Sigmoid colon (tissue), 4 donors: ENCODE data around the gene CDK14.

Experiments used
- EP300 ChIP-seq, 4 donors: sonication (generic); formaldehyde crosslinking; IDR thresholded peaks; one replicate each; pipeline ENCODE4 v1.6.1; 2017; ENCODE audit warnings: antibody characterized with exemption in 4 of 4
- POLR2A ChIP-seq, 2 donors: fragments of 450-650 bp; IDR thresholded peaks; one replicate each; pipeline ENCODE4 v1.6.1; 2016; ENCODE audit warnings: antibody characterized with exemption in 2 of 2, mild to moderate bottlenecking in 2 of 2, moderate library complexity in 2 of 2
- POLR2AphosphoS5 ChIP-seq, 4 donors: sonication (generic); formaldehyde crosslinking; IDR thresholded peaks; one replicate each; pipeline ENCODE4 v1.6.1; 2017; ENCODE audit warnings: antibody characterized with exemption in 4 of 4
- TF ChIP-seq, protein P1 (sequence below), 4 experiments: fragments of 450-650 bp in 3 of 4; fragments of 200-600 bp in 1 of 4; IDR thresholded peaks; one replicate each; pipeline ENCODE4 v1.5.1; 2016 to 2019; ENCODE audit warnings: antibody characterized with exemption in 4 of 4, mild to moderate bottlenecking in 3 of 4, moderate library complexity in 2 of 4

DNA sequence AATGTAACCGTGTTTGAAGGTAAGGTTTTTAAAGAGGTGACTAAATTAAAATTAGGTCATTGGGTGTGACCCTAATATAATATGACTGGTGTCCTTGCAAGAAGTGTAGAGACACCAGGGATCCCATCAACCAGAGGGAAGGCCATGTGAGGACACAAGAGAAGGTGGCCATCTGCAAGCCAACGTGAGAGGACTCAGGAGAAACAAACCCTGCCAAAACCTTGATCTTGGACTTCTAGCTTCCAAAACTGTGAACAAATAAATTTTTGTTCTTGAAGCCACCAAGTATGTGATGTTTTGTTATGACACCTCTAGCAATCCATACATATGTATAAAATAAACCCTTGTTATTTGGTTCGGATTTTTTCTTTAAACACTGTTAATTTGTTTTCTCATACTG is 144.3 kb downstream of the CDK14 start:
- TF ChIP-seq, protein P1, sequence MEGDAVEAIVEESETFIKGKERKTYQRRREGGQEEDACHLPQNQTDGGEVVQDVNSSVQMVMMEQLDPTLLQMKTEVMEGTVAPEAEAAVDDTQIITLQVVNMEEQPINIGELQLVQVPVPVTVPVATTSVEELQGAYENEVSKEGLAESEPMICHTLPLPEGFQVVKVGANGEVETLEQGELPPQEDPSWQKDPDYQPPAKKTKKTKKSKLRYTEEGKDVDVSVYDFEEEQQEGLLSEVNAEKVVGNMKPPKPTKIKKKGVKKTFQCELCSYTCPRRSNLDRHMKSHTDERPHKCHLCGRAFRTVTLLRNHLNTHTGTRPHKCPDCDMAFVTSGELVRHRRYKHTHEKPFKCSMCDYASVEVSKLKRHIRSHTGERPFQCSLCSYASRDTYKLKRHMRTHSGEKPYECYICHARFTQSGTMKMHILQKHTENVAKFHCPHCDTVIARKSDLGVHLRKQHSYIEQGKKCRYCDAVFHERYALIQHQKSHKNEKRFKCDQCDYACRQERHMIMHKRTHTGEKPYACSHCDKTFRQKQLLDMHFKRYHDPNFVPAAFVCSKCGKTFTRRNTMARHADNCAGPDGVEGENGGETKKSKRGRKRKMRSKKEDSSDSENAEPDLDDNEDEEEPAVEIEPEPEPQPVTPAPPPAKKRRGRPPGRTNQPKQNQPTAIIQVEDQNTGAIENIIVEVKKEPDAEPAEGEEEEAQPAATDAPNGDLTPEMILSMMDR (IDR thresholded peaks at IDR 0.05): no peak
- no peak for TF ChIP-seq POLR2AphosphoS5 (IDR thresholded peaks at IDR 0.05)
- no peak for TF ChIP-seq POLR2A (IDR thresholded peaks at IDR 0.05)
- TF ChIP-seq EP300 (IDR thresholded peaks at IDR 0.05): no peak
